Neural crest cell (in vitro differentiated cells): ENCODE results near the gene SETX. TPM values are rescaled to one million over a fixed set of nuclear protein-coding genes. Genes with fewer than 3 reads are reported as not detected.

Experiments used
- DNase-seq: peaks from one replicate; pipeline ENCODE4 v3.0.0; 2021; ENCODE audit warnings: low read depth, mixed read lengths, low spot score
- H3K27ac Mint-ChIP-seq: one replicate; pipeline ENCODE4 v1.8.0; 2021; ENCODE audit warnings: mild to moderate bottlenecking, mixed read lengths; ENCODE audit not compliant: unreplicated experiment
- H3K27me3 Mint-ChIP-seq: 2 replicates; pipeline ENCODE4 v1.8.0; 2021; ENCODE audit warnings: low read depth, mild to moderate bottlenecking, mixed read lengths
- H3K36me3 Mint-ChIP-seq: 2 replicates; pipeline ENCODE4 v1.8.0; 2021; ENCODE audit warnings: low read depth, mild to moderate bottlenecking, mixed read lengths
- H3K4me1 Mint-ChIP-seq: 2 replicates; pipeline ENCODE4 v1.8.0; 2021; ENCODE audit warnings: mixed read lengths
- H3K4me3 Mint-ChIP-seq: one replicate; pipeline ENCODE4 v1.8.0; 2021; ENCODE audit warnings: mild to moderate bottlenecking, mixed read lengths
- H3K9me3 Mint-ChIP-seq: 2 replicates; pipeline ENCODE4 v1.8.0; 2021; ENCODE audit warnings: mixed read lengths
- total RNA-seq: library from RNA; stranded (reverse); gene quantifications from 2 replicates; pipeline ENCODE4 v1.2.1, GENCODE V29; 2021
- TF ChIP-seq, protein P1 (sequence below): fragments of 200-600 bp; sonication (generic); conservative IDR thresholded peaks from 2 replicates; pipeline ENCODE4 v1.5.0; 2021; ENCODE audit warnings: antibody characterized with exemption, mild to moderate bottlenecking

The SETX gene
- total RNA-seq, 1 donor from 2014 or later = 43.0 TPM

DNA sequence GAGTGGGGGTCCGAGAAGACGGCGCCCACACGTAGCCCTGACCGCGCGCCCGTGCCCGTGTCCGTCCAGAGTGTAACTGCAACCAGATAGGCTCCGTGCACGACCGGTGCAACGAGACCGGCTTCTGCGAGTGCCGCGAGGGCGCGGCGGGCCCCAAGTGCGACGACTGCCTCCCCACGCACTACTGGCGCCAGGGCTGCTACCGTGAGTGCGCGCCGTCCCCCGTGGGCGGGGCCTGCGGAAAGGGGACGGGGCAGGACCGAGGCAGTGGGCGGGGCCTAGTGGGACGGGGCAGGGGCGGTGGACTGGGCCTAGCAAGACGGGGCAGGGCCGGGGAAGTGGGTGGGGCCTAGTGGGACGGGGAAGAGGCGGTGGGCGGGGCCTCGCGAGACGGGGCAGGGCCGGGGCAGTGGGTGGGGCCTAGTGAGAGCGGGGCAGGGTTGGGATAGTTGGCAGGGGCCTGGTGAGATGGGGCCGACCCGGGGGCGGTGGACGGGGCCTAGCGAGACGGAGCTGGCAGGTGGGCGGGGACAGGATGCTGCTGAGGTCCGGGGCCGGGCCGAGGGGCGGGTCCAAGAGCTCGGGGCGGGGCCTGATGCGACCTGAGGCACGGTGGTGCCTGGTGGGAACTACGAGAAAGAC lies 113.8 kb downstream of the SETX start:
- DNase-seq = peak; percentile 92
- peaks cover 67% of the 10 kb centered on the region for H3K27me3 Mint-ChIP-seq
- no peaks in the 10 kb centered on the region for H3K9me3 Mint-ChIP-seq
- peaks cover 12% of the 10 kb centered on the region for H3K4me1 Mint-ChIP-seq
- peak overlapping the region; percentile 89 for H3K27ac Mint-ChIP-seq
- no peaks in the 10 kb centered on the region for H3K36me3 Mint-ChIP-seq
- peak overlapping the region; percentile 92 for H3K4me3 Mint-ChIP-seq
- TF ChIP-seq, protein P1, sequence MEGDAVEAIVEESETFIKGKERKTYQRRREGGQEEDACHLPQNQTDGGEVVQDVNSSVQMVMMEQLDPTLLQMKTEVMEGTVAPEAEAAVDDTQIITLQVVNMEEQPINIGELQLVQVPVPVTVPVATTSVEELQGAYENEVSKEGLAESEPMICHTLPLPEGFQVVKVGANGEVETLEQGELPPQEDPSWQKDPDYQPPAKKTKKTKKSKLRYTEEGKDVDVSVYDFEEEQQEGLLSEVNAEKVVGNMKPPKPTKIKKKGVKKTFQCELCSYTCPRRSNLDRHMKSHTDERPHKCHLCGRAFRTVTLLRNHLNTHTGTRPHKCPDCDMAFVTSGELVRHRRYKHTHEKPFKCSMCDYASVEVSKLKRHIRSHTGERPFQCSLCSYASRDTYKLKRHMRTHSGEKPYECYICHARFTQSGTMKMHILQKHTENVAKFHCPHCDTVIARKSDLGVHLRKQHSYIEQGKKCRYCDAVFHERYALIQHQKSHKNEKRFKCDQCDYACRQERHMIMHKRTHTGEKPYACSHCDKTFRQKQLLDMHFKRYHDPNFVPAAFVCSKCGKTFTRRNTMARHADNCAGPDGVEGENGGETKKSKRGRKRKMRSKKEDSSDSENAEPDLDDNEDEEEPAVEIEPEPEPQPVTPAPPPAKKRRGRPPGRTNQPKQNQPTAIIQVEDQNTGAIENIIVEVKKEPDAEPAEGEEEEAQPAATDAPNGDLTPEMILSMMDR = no peak

DNA sequence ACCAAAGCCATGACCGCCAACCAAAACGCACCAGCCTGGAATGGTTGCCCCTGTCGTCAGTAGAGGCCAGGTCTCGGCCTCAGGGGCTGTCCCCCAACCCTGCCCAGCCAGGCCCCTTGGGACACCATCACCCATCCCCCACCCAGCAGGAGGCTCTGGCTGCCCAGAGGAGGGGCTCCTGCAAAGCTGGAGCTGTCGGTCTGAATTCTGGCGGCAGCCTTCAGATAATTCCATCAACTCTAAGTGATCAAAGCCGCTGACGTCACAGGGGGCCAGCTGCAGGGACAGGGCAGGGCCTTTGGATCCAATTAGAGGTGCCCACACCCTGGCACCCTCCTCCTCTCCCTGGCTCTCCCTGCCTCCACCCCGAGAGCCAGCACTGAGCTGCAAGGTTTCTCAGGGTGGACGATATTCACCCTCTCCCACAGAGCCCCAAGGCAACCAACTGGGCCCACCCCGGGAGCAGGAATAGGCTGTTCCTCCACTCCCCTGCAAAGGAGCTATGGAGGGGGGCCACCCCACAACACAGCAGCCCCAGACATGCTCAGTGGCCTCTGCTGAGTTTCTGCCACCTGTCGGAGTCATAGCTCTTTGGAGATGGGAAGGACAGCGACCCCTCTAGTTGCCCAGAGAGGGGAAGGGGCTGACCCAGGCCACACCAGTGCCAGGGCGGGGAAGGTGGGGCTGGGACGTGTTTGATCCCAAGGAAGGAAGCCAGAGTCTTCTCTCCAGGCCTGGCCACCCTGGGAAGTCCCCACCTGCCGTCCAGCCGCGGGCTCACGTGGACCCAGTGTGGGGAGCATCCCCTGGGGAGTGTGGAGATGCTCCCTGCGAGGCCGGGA lies 114.6 kb downstream of the SETX start:
- TF ChIP-seq, protein P1 = no peak
- no peak for DNase-seq
- no peaks in the 10 kb centered on the region for H3K36me3 Mint-ChIP-seq
- H3K27me3 Mint-ChIP-seq = peaks cover 64% of the 10 kb centered on the region
- H3K9me3 Mint-ChIP-seq = no peaks in the 10 kb centered on the region
- H3K4me3 Mint-ChIP-seq = no peak overlapping the region
- H3K4me1 Mint-ChIP-seq = peaks cover 12% of the 10 kb centered on the region
- H3K27ac Mint-ChIP-seq = no peak overlapping the region

DNA sequence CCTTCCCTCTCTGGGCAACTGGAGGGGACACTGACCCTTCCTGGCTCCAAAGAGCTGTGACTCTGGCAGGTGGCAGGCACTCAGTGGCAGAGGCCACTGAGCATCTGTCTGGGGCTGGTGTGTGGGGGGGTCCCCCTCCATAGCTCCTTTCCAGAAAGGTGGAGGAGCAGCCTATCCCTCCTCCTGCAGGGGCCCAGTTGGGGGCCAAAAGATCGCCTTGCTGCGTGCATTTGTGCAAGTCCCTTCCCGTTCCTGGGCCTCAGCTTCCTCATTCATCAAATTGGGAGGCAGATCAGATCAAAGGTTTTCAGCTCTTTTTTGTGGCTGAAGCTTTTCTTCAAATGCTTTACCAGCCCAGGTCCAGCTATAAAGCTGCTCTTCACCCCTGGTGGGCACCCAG lies 115.3 kb downstream of the SETX start:
- H3K36me3 Mint-ChIP-seq = no peaks in the 10 kb centered on the region
- peaks cover 12% of the 10 kb centered on the region for H3K4me1 Mint-ChIP-seq
- H3K27me3 Mint-ChIP-seq = peaks cover 62% of the 10 kb centered on the region
- no peak overlapping the region for H3K27ac Mint-ChIP-seq
- TF ChIP-seq, protein P1 = no peak
- H3K9me3 Mint-ChIP-seq = no peaks in the 10 kb centered on the region
- H3K4me3 Mint-ChIP-seq = no peak overlapping the region
- DNase-seq = no peak

DNA sequence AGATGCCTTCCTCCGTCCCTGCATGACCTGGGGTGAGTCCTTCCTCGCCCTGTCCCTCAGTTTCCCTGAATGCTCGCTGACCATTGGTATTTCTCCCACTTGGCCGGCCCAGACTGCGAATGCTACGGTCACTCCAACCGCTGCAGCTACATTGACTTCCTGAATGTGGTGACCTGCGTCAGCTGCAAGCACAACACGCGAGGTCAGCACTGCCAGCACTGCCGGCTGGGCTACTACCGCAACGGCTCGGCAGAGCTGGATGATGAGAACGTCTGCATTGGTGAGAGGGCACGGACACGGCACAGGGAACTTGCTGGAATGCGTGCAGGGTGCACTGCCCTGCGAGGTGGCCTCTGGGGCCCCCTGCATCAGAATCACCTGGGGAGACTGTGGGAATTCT lies 115.8 kb downstream of the SETX start:
- TF ChIP-seq, protein P1 = no peak
- Mint-ChIP-seq H3K4me3 (no peak overlapping the region), H3K9me3 (no peaks in the 10 kb centered on the region), H3K27ac (no peak overlapping the region), H3K27me3 (peaks cover 57% of the 10 kb centered on the region), H3K36me3 (no peaks in the 10 kb centered on the region), H3K4me1 (peaks cover 12% of the 10 kb centered on the region)
- DNase-seq = no peak

DNA sequence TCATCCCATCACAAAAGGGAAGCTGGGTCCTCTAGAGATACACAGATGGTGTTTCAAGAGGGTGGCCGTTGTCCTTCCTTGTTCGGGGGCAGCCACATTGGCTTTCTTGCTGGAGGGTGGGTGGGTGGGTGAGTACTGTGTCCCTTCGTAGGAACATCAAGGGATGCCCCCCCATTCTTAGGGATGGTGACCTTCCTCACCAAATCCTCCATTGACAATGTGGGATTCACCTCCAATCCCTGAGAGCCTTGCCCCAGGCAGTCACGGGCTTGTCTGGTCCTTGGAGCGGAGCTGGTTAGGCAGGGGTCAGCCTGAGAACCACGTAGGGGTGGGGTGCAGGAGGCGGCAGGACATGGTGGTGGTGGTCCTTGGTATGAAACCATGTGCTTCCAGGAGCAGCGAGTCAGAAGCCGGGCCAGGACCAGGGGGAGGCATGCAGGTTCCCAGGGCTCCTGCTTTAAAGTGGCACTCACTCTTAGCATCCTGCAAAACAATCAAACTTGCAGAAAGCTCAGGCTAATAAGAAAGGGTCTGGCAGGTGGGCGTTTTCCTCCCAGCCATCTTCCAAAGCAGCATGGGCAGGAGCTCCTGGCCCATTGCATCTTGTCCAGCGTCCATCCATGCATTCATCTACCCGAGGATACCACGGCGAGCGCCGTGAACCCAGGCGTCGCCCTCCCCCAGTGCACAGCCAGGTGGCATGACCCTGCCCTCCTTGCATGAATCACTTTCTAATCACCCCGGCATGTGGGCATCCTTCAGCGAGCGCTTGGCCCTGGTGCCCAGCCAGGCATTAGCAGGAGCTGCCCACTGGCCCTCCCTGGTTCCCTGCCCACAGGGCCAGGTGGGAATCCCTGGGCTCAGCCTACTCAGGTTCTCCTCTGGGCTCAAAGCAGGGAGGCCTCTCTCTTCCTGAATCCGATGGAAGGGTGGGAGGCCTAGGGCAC lies 116.5 kb downstream of the SETX start:
- TF ChIP-seq, protein P1 = no peak
- peaks cover 50% of the 10 kb centered on the region for H3K27me3 Mint-ChIP-seq
- H3K4me3 Mint-ChIP-seq = no peak overlapping the region
- H3K4me1 Mint-ChIP-seq = peaks cover 12% of the 10 kb centered on the region
- no peaks in the 10 kb centered on the region for H3K9me3 Mint-ChIP-seq
- no peak for DNase-seq
- no peaks in the 10 kb centered on the region for H3K36me3 Mint-ChIP-seq
- H3K27ac Mint-ChIP-seq = no peak overlapping the region
